ENCODE data around the gene GRIN2B.

The GRIN2B gene

DNA sequence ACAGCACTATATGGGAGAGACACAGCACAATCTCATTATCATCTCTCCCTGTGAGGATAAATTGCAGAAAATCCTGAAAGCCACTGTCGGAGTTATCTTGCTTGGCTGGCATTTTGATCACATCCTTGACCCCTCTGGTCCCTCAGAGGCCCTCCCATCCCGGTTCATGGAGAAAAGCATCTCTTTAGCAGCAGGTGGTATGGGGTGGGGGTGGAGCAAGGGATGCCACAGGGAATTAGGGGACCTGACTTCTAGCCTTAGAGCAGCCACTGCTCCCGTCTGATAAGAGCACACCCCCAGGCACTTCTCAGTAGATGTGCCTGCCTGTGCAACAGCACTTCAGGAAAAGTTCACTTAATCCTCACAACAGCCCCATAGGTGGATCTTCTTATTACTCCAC lies 38.6 kb downstream of the GRIN2B start:
- Histone ChIP-seq H3K9me3 (ENCODE audit: control insufficient read depth in 2 of 2, low read length in 2 of 2) (no peaks in the 10 kb centered on the region), H3K36me3 (ENCODE audit: control insufficient read depth in 2 of 2, insufficient read depth in 2 of 2, low read length in 2 of 2) (no peaks in the 10 kb centered on the region), H3K9ac (ENCODE audit: low read depth in 1 of 2, low read length in 2 of 2) (no peak overlapping the region), H3K4me1 (ENCODE audit: control insufficient read depth in 2 of 2, insufficient read depth in 2 of 2, low read length in 2 of 2) (peaks cover 4 to 10% of the 10 kb centered on the region in 2 donors), H3K4me3 (ENCODE audit: low read length in 2 of 2) (no peak overlapping the region), H3K27me3 (ENCODE audit: control insufficient read depth in 2 of 2, insufficient read depth in 2 of 2, low read length in 2 of 2) (no peaks in the 10 kb centered on the region), H3K27ac (ENCODE audit: low read depth in 2 of 2, low read length in 2 of 2) (no peak overlapping the region)

DNA sequence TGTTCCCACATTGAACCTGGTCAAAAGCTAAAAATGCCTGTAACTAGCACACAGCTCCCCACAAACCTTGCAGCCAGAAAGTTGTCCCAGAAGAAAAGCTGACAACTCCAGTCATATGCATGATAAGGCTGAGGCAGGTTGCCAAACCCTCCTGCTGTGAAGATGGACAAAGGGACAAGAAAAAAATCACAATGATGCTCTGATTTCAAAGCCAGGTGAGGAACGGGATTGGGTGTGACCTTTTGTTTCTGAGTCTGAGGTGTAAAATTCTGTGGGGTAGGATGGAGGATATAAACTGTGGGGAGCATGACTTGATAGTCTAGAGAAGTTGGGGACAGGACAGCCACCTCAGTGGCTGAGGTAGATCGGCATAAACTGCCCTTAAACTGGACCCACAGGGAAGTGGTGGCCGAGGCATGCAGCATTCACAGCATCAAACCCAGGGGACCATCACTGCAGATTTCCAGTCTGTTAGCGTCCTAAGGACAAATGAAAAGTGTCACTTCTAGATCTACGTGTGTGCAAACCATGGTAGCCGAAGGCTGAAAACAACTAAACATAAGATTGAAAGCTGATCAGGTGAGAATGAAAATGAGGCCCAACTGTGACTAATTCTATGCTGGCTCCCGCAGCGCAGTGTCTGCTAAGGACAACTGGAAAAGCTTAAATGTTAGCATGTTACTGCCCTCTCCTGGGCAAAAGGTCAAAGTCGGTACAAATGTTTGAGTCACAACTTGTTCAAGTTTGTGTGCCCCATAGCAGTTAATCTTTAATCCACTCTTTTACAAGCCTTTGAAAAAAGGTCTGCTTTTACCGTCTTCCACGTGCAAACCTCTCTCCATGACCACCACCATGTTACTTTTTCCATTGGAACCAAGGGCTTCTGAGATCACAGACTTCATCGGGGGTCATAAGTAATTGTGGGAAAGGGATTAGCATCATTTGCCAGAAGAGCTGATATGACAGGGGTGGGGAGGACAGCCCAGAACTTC lies 39.8 kb downstream of the GRIN2B start:
- Histone ChIP-seq H3K9ac (ENCODE audit: low read depth in 1 of 2, low read length in 2 of 2) (no peak overlapping the region), H3K27me3 (ENCODE audit: control insufficient read depth in 2 of 2, insufficient read depth in 2 of 2, low read length in 2 of 2) (no peaks in the 10 kb centered on the region), H3K4me3 (ENCODE audit: low read length in 2 of 2) (no peak overlapping the region), H3K4me1 (ENCODE audit: control insufficient read depth in 2 of 2, insufficient read depth in 2 of 2, low read length in 2 of 2) (peaks cover 4 to 10% of the 10 kb centered on the region in 2 donors), H3K27ac (ENCODE audit: low read depth in 2 of 2, low read length in 2 of 2) (no peak overlapping the region), H3K36me3 (ENCODE audit: control insufficient read depth in 2 of 2, insufficient read depth in 2 of 2, low read length in 2 of 2) (no peaks in the 10 kb centered on the region), H3K9me3 (ENCODE audit: control insufficient read depth in 2 of 2, low read length in 2 of 2) (no peaks in the 10 kb centered on the region)

GRCh38 chr12:13940335-13940865 lies 41.0 kb downstream of the GRIN2B start:
- H3K4me1 ChIP-seq (ENCODE audit: control insufficient read depth in 2 of 2, insufficient read depth in 2 of 2, low read length in 2 of 2) = peaks cover 4 to 10% of the 10 kb centered on the region in 2 donors
- no peaks in the 10 kb centered on the region for H3K9me3 ChIP-seq (ENCODE audit: control insufficient read depth in 2 of 2, low read length in 2 of 2)
- no peaks in the 10 kb centered on the region for H3K36me3 ChIP-seq (ENCODE audit: control insufficient read depth in 2 of 2, insufficient read depth in 2 of 2, low read length in 2 of 2)
- no peak overlapping the region for H3K9ac ChIP-seq (ENCODE audit: low read depth in 1 of 2, low read length in 2 of 2)
- no peaks in the 10 kb centered on the region for H3K27me3 ChIP-seq (ENCODE audit: control insufficient read depth in 2 of 2, insufficient read depth in 2 of 2, low read length in 2 of 2)
- no peak overlapping the region for H3K4me3 ChIP-seq (ENCODE audit: low read length in 2 of 2)
- H3K27ac ChIP-seq (ENCODE audit: low read depth in 2 of 2, low read length in 2 of 2) = no peak overlapping the region

DNA sequence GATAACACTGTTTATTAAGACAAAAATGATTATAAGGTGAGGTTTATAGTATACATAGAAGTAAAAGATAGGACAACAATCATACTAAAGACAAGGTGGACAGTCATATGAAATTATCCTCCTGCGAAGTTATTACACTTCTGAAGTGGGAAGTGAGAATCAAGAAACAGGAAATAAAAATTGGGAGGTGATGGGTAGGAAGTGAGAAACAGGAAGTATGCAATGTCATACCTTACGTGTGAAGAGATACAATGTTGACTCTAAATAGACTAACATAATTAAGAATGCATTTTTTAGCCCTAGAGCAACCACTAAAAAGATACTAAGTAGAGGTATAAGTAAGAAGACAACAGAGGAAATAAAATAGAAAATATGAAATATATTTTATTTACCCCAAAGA lies 43.7 kb downstream of the GRIN2B start:
- no peaks in the 10 kb centered on the region for H3K9me3 ChIP-seq (ENCODE audit: control insufficient read depth in 2 of 2, low read length in 2 of 2)
- H3K9ac ChIP-seq (ENCODE audit: low read depth in 1 of 2, low read length in 2 of 2) = no peak overlapping the region
- no peaks in the 10 kb centered on the region for H3K27me3 ChIP-seq (ENCODE audit: control insufficient read depth in 2 of 2, insufficient read depth in 2 of 2, low read length in 2 of 2)
- no peak overlapping the region for H3K27ac ChIP-seq (ENCODE audit: low read depth in 2 of 2, low read length in 2 of 2)
- H3K4me1 ChIP-seq (ENCODE audit: control insufficient read depth in 2 of 2, insufficient read depth in 2 of 2, low read length in 2 of 2) = peaks cover 4 to 10% of the 10 kb centered on the region in 2 donors
- no peak overlapping the region for H3K4me3 ChIP-seq (ENCODE audit: low read length in 2 of 2)
- no peaks in the 10 kb centered on the region for H3K36me3 ChIP-seq (ENCODE audit: control insufficient read depth in 2 of 2, insufficient read depth in 2 of 2, low read length in 2 of 2)

DNA sequence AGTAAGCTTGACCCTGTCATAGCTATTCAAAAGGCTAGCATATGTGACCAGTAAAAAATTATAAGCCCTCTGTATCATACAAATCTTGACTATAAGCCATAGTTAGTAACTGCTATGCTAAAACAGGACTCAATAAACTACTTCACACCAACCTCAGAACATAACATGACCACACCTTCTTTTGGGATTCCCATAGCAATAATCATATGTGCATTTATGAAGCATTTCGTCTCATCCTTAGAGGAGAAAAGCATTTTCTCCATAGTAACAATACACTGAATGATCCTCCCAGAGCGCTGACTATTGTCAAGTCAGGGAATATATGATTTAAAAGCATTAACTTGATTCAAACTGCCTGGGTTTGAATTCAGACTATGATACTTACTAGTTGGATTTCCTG lies 46.2 kb downstream of the GRIN2B start:
- Histone ChIP-seq H3K36me3 (ENCODE audit: control insufficient read depth in 2 of 2, insufficient read depth in 2 of 2, low read length in 2 of 2) (no peaks in the 10 kb centered on the region), H3K4me3 (ENCODE audit: low read length in 2 of 2) (no peak overlapping the region), H3K27me3 (ENCODE audit: control insufficient read depth in 2 of 2, insufficient read depth in 2 of 2, low read length in 2 of 2) (no peaks in the 10 kb centered on the region), H3K9me3 (ENCODE audit: control insufficient read depth in 2 of 2, low read length in 2 of 2) (no peaks in the 10 kb centered on the region), H3K9ac (ENCODE audit: low read depth in 1 of 2, low read length in 2 of 2) (no peak overlapping the region), H3K27ac (ENCODE audit: low read depth in 2 of 2, low read length in 2 of 2) (no peak overlapping the region), H3K4me1 (ENCODE audit: control insufficient read depth in 2 of 2, insufficient read depth in 2 of 2, low read length in 2 of 2) (no peaks in the 10 kb centered on the region)

Measured in mucosa of rectum (tissue), 2 donors.